Measurements from ENCODE around the gene ALKBH5. TPM values are rescaled to one million over a fixed set of nuclear protein-coding genes. Genes with fewer than 3 reads are reported as not detected.

The ALKBH5 gene
- 105 to 115 TPM (median 111 TPM) in 3 replicates for total RNA-seq (2021)
- percentile 75 among the genes with signal in this experiment for Bru-seq, nascent RNA
- long read RNA-seq, experiment 1, transcript ALKBH5-201 (4 exons, 2,748 nt), result major isoform, 778 of 831 reads
- long read RNA-seq, experiment 1, transcript ALKBH5-202 (2 exons, 2,146 nt), result minor isoform, 8 of 831 reads
- long read RNA-seq, experiment 1, partial matches to known transcripts, result 26 of 831 reads
- long read RNA-seq, experiment 1, other reads (novel, unspliced or antisense), result 19 of 831 reads
- long read RNA-seq, experiment 2, transcript ALKBH5-201 (4 exons, 2,748 nt), result major isoform, 52 of 89 reads
- long read RNA-seq, experiment 2, partial matches to known transcripts, result 28 of 89 reads
- long read RNA-seq, experiment 2, other reads (novel, unspliced or antisense), result 7 of 89 reads
- long read RNA-seq, experiment 3, partial matches to known transcripts, result 1 of 1 reads
- long read RNA-seq, experiment 3, other reads (novel, unspliced or antisense), result 0 of 1 reads

GRCh38 chr17:18183334-18184142, at the start of gene ALKBH5:
Gene ALKBH5, plus strand, starts transcription at chr17:18183828. Its CDS starts 416 bp downstream, at chr17:18184244.
- peak; percentile 95 for DNase-seq (ENCODE audit: low spot score)
- Mint-ChIP-seq H3K4me3 (peak within 1 kb of the TSS; percentile 93), H3K9me3 (no peaks in the 10 kb centered on the region), H3K36me3 (peaks cover 27% of the 10 kb centered on the region), H3K27me3 (ENCODE audit: low read depth) (no peaks in the 10 kb centered on the region), H3K4me1 (peaks cover 45% of the 10 kb centered on the region), H3K27ac (peak within 1 kb of the TSS; percentile 99)
- peak; percentile 91 for ATAC-seq
- ChIA-PET CTCF (interaction anchor here (0.5 to 4.3 kb wide), 15 partner anchors 8 to 215 kb away, joined by 3 to 44 read pairs (median 6); no protein-coding TSS in a partner anchor), POLR2A (interaction anchor here (0.6 to 2.9 kb wide), 7 partner anchors 25 to 77 kb away, joined by 3 to 17 read pairs (median 4); partner anchors contain the start of gene MIEF2)
- TF ChIP-seq, protein P1, sequence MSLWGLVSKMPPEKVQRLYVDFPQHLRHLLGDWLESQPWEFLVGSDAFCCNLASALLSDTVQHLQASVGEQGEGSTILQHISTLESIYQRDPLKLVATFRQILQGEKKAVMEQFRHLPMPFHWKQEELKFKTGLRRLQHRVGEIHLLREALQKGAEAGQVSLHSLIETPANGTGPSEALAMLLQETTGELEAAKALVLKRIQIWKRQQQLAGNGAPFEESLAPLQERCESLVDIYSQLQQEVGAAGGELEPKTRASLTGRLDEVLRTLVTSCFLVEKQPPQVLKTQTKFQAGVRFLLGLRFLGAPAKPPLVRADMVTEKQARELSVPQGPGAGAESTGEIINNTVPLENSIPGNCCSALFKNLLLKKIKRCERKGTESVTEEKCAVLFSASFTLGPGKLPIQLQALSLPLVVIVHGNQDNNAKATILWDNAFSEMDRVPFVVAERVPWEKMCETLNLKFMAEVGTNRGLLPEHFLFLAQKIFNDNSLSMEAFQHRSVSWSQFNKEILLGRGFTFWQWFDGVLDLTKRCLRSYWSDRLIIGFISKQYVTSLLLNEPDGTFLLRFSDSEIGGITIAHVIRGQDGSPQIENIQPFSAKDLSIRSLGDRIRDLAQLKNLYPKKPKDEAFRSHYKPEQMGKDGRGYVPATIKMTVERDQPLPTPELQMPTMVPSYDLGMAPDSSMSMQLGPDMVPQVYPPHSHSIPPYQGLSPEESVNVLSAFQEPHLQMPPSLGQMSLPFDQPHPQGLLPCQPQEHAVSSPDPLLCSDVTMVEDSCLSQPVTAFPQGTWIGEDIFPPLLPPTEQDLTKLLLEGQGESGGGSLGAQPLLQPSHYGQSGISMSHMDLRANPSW (CRISPR knock-in tag; conservative IDR thresholded peaks at IDR 0.05; ENCODE audit: low read depth), result no peak
- TF ChIP-seq TP53 (CRISPR knock-in tag; IDR thresholded peaks at IDR 0.05), result 0 out of 2 replicates have a peak, but pooled peaks have one; percentile 81
- no peak for TF ChIP-seq NR2C2 (CRISPR knock-in tag; IDR thresholded peaks at IDR 0.05)
- no peak for TF ChIP-seq ZNF317 (CRISPR knock-in tag; IDR thresholded peaks at IDR 0.05; ENCODE audit: borderline replicate concordance, low read depth)
- peak; percentile 21; the same call in 1 of the 2 replicates for TF ChIP-seq CREM (CRISPR knock-in tag; IDR thresholded peaks at IDR 0.05)
- peak; percentile 83 for TF ChIP-seq NFYB (CRISPR knock-in tag; conservative IDR thresholded peaks at IDR 0.05; ENCODE audit: low read depth)
- TF ChIP-seq, protein P2, sequence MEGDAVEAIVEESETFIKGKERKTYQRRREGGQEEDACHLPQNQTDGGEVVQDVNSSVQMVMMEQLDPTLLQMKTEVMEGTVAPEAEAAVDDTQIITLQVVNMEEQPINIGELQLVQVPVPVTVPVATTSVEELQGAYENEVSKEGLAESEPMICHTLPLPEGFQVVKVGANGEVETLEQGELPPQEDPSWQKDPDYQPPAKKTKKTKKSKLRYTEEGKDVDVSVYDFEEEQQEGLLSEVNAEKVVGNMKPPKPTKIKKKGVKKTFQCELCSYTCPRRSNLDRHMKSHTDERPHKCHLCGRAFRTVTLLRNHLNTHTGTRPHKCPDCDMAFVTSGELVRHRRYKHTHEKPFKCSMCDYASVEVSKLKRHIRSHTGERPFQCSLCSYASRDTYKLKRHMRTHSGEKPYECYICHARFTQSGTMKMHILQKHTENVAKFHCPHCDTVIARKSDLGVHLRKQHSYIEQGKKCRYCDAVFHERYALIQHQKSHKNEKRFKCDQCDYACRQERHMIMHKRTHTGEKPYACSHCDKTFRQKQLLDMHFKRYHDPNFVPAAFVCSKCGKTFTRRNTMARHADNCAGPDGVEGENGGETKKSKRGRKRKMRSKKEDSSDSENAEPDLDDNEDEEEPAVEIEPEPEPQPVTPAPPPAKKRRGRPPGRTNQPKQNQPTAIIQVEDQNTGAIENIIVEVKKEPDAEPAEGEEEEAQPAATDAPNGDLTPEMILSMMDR (IDR thresholded peaks at IDR 0.05), result peak; percentile 18; the same call in 1 of the 2 replicates
- 0 out of 2 replicates have a peak, but pooled peaks have one; percentile 71 for TF ChIP-seq NR3C1 (CRISPR knock-in tag; conservative IDR thresholded peaks at IDR 0.05; ENCODE audit: low read depth)
- TF ChIP-seq ATF3 (CRISPR knock-in tag; conservative IDR thresholded peaks at IDR 0.05), result no peak
- TF ChIP-seq KAT7 (CRISPR knock-in tag; IDR thresholded peaks at IDR 0.05; ENCODE audit: borderline replicate concordance), result 0 out of 2 replicates have a peak, but pooled peaks have one; percentile 61
- TF ChIP-seq ZNF121 (CRISPR knock-in tag; IDR thresholded peaks at IDR 0.05), result no peak
- TF ChIP-seq FOXP1 (CRISPR knock-in tag; IDR thresholded peaks at IDR 0.05; ENCODE audit: borderline replicate concordance), result no peak
- TF ChIP-seq, protein P3, sequence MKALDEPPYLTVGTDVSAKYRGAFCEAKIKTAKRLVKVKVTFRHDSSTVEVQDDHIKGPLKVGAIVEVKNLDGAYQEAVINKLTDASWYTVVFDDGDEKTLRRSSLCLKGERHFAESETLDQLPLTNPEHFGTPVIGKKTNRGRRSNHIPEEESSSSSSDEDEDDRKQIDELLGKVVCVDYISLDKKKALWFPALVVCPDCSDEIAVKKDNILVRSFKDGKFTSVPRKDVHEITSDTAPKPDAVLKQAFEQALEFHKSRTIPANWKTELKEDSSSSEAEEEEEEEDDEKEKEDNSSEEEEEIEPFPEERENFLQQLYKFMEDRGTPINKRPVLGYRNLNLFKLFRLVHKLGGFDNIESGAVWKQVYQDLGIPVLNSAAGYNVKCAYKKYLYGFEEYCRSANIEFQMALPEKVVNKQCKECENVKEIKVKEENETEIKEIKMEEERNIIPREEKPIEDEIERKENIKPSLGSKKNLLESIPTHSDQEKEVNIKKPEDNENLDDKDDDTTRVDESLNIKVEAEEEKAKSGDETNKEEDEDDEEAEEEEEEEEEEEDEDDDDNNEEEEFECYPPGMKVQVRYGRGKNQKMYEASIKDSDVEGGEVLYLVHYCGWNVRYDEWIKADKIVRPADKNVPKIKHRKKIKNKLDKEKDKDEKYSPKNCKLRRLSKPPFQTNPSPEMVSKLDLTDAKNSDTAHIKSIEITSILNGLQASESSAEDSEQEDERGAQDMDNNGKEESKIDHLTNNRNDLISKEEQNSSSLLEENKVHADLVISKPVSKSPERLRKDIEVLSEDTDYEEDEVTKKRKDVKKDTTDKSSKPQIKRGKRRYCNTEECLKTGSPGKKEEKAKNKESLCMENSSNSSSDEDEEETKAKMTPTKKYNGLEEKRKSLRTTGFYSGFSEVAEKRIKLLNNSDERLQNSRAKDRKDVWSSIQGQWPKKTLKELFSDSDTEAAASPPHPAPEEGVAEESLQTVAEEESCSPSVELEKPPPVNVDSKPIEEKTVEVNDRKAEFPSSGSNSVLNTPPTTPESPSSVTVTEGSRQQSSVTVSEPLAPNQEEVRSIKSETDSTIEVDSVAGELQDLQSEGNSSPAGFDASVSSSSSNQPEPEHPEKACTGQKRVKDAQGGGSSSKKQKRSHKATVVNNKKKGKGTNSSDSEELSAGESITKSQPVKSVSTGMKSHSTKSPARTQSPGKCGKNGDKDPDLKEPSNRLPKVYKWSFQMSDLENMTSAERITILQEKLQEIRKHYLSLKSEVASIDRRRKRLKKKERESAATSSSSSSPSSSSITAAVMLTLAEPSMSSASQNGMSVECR (CRISPR knock-in tag; IDR thresholded peaks at IDR 0.05; ENCODE audit: borderline replicate concordance), result no peak; the same call in 1 of the 2 replicates
- peak; percentile 63 for TF ChIP-seq SP1 (CRISPR knock-in tag; conservative IDR thresholded peaks at IDR 0.05)
- no peak for TF ChIP-seq ZNF396 (CRISPR knock-in tag; IDR thresholded peaks at IDR 0.05; ENCODE audit: borderline replicate concordance)
- peak; percentile 71 for TF ChIP-seq GABPB1 (CRISPR knock-in tag; IDR thresholded peaks at IDR 0.05)
- TF ChIP-seq AR (CRISPR knock-in tag; IDR thresholded peaks at IDR 0.05), result no peak
- TF ChIP-seq PRDM15 (CRISPR knock-in tag; IDR thresholded peaks at IDR 0.05), result peak; percentile 89

Measured in WTC11 (cell line).